DOHH2 (cell line): ENCODE results near the gene PCYT1A.
A peak's percentile ranks its signal among the peaks of the same experiment; 100 is the strongest.
"Not testable (repeated sequence)": the region's sequence is repeated elsewhere in the genome, so short reads cannot be mapped to it uniquely, and the experiment has no call there.

ENCODE experiments used
- H3F3A ChIP-seq: fragments of 200-600 bp; sonication (generic), shearing (Covaris generic); 2 replicates; pipeline ENCODE4 v1.6.0; 2016; ENCODE audit warnings: antibody characterized with exemption, mild to moderate bottlenecking; ENCODE audit not compliant: control insufficient read depth, insufficient read depth
- H3K27ac ChIP-seq: fragments of 200-600 bp; sonication (generic); 2 replicates; pipeline ENCODE4 v1.5.1; 2014; ENCODE audit warnings: low read depth, mild to moderate bottlenecking, low read length, moderate library complexity
- H3K27me3 ChIP-seq: fragments of 200-600 bp; sonication (generic); 2 replicates; pipeline ENCODE4 v1.6.1; 2014; ENCODE audit warnings: mild to moderate bottlenecking, low read length, mixed read lengths; ENCODE audit not compliant: control insufficient read depth
- H3K36me3 ChIP-seq: fragments of 200-600 bp; sonication (generic); 2 replicates; pipeline ENCODE4 v1.6.1; 2014; ENCODE audit warnings: mild to moderate bottlenecking, low read length, moderate library complexity, mixed read lengths; ENCODE audit not compliant: control insufficient read depth
- H3K4me1 ChIP-seq: fragments of 200-600 bp; sonication (generic); 2 replicates; pipeline ENCODE4 v1.6.1; 2014; ENCODE audit warnings: mild to moderate bottlenecking, low read length, mixed read lengths; ENCODE audit not compliant: control insufficient read depth
- H3K4me2 ChIP-seq: fragments of 200-600 bp; sonication (generic); 2 replicates; pipeline ENCODE4 v1.6.0; 2014; ENCODE audit warnings: mild to moderate bottlenecking, low read length, moderate library complexity
- H3K4me3 ChIP-seq: fragments of 200-600 bp; sonication (generic); 2 replicates; pipeline ENCODE4 v1.5.1; 2014; ENCODE audit warnings: mild to moderate bottlenecking, low read length, mixed read lengths
- H3K79me2 ChIP-seq: fragments of 200-600 bp; sonication (generic); 2 replicates; pipeline ENCODE4 v1.6.1; 2014; ENCODE audit warnings: mild to moderate bottlenecking, low read length, mixed read lengths; ENCODE audit not compliant: control insufficient read depth
- H3K9me2 ChIP-seq: fragments of 200-600 bp; sonication (generic); replicated peaks from 2 replicates; pipeline ENCODE4 v1.6.1; 2014; ENCODE audit warnings: mild to moderate bottlenecking, low read length, mixed read lengths; ENCODE audit not compliant: control insufficient read depth
- H3K9me3 ChIP-seq: fragments of 200-600 bp; sonication (generic); 2 replicates; pipeline ENCODE4 v1.6.1; 2014; ENCODE audit warnings: antibody characterized with exemption, low read length, mixed read lengths; ENCODE audit not compliant: control insufficient read depth, insufficient read depth
- H4K20me1 ChIP-seq: fragments of 200-600 bp; sonication (generic); 2 replicates; pipeline ENCODE4 v1.6.0; 2014; ENCODE audit warnings: low read depth, mild to moderate bottlenecking, antibody characterized with exemption, low read length, moderate library complexity; ENCODE audit not compliant: control insufficient read depth, insufficient read depth
- CTCF ChIP-seq: fragments of 200-600 bp; sonication (generic); IDR thresholded peaks from one replicate; pipeline ENCODE4 v1.5.1; 2014; ENCODE audit warnings: antibody characterized with exemption, mild to moderate bottlenecking, low read depth, low read length; ENCODE audit not compliant: poor library complexity, severe bottlenecking
- EZH2phosphoT487 ChIP-seq: fragments of 200-600 bp; sonication (generic); IDR thresholded peaks from 2 replicates; pipeline ENCODE4 v1.6.1; 2017; ENCODE audit warnings: borderline replicate concordance, mild to moderate bottlenecking, antibody characterized with exemption, low read length, moderate library complexity, mixed read lengths

The PCYT1A gene

GRCh38 chr3:196207833-196208607, 79.5 kb downstream of the PCYT1A start:
- Histone ChIP-seq H3K27ac (no peak overlapping the region), H3K36me3 (no peaks in the 10 kb centered on the region), H3K9me2 (no peaks in the 10 kb centered on the region), H3K4me3 (peak overlapping the region; percentile 64), H3K27me3 (peaks cover 5% of the 10 kb centered on the region; the same call in 1 of the 2 replicates), H3K79me2 (no peaks in the 10 kb centered on the region), H3K4me1 (peaks cover 18% of the 10 kb centered on the region), H3K9me3 (no peaks in the 10 kb centered on the region), H3F3A (peaks cover 5% of the 10 kb centered on the region), H3K4me2 (peak overlapping the region; percentile 68), H4K20me1 (no peaks in the 10 kb centered on the region)
- TF ChIP-seq EZH2phosphoT487 (no peak), CTCF (no peak)

DNA sequence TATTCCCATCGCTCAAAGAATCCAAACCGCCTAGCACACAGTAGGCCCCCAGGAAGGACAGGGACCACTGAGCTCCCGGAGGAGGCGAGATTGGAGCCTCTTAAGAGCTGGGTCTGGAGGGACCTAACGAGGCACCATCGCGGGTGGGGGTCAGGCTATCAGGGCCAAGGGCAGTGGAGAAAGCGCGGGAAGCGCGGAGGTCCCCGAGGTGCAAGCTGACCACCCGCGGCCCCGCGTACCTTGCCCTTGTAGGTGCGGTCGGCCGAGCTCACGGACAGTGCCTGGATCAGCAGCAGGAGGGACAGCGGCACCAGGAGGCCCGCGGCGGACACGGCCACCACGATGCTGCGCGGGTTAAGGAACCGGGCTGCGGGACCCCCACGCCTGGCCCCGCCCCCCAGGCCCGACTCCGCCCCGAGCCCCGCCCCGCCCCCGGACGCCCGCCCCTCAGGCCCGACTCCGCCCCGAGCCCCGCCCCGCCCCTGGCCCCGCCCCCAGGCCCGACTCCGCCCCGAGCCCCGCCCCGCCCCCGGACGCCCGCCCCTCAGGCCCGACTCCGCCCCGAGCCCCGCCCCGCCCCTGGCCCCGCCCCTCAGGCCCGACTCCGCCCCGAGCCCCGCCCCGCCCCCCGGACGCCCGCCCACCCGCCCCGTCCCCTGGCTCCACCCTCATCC, 80.2 kb downstream of the PCYT1A start:
- no peak overlapping the region for H3K4me3 ChIP-seq
- H3K9me3 ChIP-seq: no peaks in the 10 kb centered on the region
- H3F3A ChIP-seq: peaks cover 5% of the 10 kb centered on the region
- peaks cover 18% of the 10 kb centered on the region for H3K4me1 ChIP-seq
- peaks cover 5% of the 10 kb centered on the region; the same call in 1 of the 2 replicates for H3K27me3 ChIP-seq
- H3K27ac ChIP-seq: no peak overlapping the region
- H3K79me2 ChIP-seq: no peaks in the 10 kb centered on the region
- H3K4me2 ChIP-seq: no peak overlapping the region
- no peaks in the 10 kb centered on the region for H3K9me2 ChIP-seq
- TF ChIP-seq CTCF: no peak
- no peak for TF ChIP-seq EZH2phosphoT487
- no peaks in the 10 kb centered on the region for H3K36me3 ChIP-seq
- H4K20me1 ChIP-seq: no peaks in the 10 kb centered on the region

- H3K27ac ChIP-seq, H3K4me2 ChIP-seq, H3K36me3 ChIP-seq, H3K4me3 ChIP-seq, H3F3A ChIP-seq, H3K9me3 ChIP-seq, H3K9me2 ChIP-seq, H3K79me2 ChIP-seq, H4K20me1 ChIP-seq, H3K27me3 ChIP-seq: not testable (repeated sequence)
- peaks cover 18% of the 10 kb centered on the region for H3K4me1 ChIP-seq
Measured at GRCh38 chr3:196205442-196206205, 81.9 kb downstream of the PCYT1A start.
